ENCODE measurements around the gene CPO.
"Not testable (repeated sequence)": the region's sequence is repeated elsewhere in the genome, so short reads cannot be mapped to it uniquely, and the experiment has no call there.

CPO gene, protein sequence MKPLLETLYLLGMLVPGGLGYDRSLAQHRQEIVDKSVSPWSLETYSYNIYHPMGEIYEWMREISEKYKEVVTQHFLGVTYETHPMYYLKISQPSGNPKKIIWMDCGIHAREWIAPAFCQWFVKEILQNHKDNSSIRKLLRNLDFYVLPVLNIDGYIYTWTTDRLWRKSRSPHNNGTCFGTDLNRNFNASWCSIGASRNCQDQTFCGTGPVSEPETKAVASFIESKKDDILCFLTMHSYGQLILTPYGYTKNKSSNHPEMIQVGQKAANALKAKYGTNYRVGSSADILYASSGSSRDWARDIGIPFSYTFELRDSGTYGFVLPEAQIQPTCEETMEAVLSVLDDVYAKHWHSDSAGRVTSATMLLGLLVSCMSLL

GRCh38 chr2:206939340-206939739 lies at the start of gene CPO:
TSS of gene CPO (plus strand) at chr2:206939518. CDS start at chr2:206939600, 82 bp downstream.
- DNase-seq (ENCODE audit: low spot score): no peak

DNA sequence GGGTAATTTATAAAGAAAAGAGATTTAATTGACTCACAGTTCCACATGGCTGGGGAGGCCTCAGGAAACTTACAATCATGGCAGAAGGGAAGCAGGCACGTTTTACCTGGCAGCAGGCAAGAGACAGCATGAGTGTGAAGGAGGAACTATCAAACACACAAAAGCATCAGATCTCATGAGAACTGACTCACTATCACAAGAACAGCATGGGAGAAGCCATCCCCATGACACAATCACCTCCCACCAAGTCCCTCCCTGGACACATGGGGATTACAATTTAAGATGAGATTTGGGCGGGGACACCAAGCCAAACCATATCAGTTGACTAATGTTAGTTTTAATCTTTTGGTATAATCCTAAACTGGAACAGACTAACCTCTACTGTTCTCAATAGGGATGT lies 49.1 kb upstream of the CPO start:
- no peak for DNase-seq (ENCODE audit: low spot score)

DNA sequence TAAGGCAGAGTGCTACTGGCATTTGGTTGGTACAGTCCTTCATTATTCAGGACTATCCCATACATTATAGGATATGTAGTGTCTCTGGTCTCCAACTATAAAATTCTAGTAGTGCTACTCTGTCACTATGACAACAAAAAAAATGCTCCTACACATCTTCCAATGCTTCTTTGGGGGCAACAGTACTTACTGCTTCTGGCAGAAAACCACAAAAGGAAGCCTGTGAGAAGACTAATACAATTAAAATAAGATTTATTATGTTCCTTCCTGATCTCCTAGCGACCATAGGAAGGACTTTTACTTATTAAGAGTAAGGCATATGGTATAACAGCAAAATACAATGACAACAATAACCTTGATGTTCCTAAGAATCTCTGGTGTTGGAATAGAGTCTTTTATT lies 48.4 kb upstream of the CPO start:
- DNase-seq (ENCODE audit: low spot score): no peak

- DNase-seq (ENCODE audit: low spot score): no peak
These were observed 24.2 kb upstream of the CPO start for GRCh38 chr2:206915121-206915520.

- DNase-seq (ENCODE audit: low spot score): no peak
These were observed 21.1 kb upstream of the CPO start for GRCh38 chr2:206918263-206918662.

- no peak for DNase-seq (ENCODE audit: low spot score)
These were observed 19.0 kb upstream of the CPO start for GRCh38 chr2:206920310-206920709.

DNA sequence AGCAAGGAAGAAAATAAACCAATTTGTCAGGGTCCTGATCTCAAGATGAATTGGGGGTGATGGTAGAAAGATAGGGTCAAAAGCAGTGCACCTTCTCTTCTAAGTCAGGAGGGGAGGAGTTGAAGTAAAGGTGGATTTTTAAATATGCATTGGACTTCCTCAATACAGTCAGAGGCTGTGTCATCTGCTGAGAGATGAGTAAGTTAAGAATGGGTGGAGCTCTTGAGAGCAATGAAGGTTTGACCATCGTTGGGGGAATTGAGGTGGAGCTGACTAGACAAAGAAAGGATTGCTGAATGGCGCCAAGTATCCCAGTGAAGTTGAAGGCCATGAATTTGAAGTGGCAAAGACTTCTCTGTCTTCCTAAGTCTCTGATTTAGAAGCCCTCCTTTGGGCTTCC lies 18.4 kb upstream of the CPO start:
- DNase-seq (ENCODE audit: low spot score): no peak

DNA sequence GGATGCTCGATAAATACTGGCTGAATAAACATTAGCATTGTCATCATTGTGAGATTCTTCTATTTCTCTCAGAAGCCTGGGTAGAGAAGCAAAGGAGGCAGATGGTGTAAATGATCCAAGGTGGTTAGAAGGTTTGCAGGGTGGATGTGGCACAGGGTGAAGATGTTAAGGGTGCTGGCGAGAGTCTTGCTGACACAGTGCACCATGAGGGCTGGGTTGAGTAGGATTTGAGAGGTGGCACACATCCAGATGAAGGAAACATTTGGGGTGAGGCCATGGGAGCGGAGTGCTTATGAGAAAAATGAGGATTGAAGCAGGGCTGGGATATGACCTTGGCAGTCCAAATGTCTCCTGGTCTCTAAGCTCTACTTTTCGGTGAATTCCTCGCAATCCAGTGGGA lies 17.8 kb upstream of the CPO start:
- DNase-seq (ENCODE audit: low spot score): no peak

- no peak for DNase-seq (ENCODE audit: low spot score)
These were observed 3.1 kb upstream of the CPO start for GRCh38 chr2:206935991-206936842.

DNA sequence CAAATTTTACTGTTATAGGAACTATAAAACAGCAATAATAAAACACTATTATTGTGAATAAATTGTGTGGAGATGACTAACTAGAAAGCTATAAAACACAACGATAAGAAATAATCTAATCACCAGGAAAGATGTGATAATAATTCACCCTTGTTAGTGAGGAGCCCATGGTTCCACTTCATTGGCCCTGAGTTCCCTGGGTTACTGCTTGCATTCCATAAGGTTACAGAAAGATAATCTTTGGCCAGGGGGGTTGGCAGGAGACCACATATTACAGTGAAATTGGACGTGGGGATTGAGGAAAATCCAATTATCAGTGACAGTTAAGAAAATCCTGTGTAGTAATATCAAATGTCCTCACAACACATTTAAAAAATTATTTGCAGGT lies 2.5 kb upstream of the CPO start:
- no peak for DNase-seq (ENCODE audit: low spot score)

DNA sequence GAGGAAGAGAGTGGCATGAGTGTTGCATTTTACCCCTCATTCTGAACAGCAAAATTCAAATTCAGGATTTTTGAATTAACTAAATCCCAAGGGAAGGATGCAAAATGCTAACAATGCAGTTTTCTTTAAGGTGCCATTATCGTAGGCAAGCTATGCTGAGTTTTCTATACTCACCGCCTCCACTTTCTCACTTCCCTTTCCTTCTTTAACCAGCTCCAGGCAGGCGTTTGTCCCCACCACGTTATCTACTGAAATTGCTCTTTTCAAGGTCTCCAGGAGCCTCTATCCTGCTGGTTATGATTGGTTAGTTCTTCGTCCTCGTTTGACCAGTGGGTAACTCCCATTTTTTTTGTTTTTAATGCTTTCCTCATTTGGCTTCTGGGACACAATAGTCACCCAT lies 1.8 kb upstream of the CPO start:
- DNase-seq (ENCODE audit: low spot score): no peak

- DNase-seq (ENCODE audit: low spot score): no peak
These were observed 1.2 kb downstream of the CPO start for GRCh38 chr2:206940546-206940945.

DNA sequence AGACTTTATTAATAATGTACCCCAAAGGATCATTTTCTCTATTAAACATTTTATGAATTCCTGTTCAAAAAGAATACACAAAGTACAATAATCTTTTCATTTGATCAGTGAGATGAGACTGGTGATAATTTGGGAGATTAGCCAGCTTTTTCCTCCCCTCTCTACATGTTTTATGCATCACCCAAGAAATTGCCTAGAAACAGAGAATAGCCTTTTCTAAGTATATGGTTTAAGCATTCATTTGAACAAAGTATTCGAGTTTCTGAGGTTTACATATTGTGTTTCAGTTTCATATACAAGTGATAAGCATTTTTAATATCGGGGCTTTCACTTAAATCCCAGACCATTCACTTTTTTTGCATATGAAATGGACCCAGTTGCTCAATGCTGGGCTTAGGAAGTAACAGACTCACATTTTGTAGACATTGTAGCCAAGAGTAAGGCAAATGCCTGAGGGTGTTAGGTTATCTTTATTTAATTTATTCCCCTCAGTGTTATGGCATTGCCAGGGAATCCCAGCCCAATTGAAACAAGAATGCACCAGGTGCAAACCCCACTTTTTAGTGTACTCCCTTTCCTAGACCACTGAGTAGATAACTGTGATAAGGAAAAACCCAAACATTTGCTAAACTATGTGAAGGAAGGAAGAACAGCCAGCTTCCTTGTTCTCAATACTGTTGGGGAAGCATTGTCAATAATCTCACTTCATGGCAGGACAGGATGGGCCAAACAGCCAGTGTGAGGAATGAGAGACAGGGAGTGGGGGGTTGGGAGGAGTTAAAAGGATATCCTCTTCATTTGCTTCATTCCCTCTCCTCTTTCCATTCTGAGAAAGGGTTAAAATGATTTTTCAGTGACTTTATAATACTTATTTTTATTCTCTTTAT lies 3.5 kb downstream of the CPO start:
- no peak for DNase-seq (ENCODE audit: low spot score)

- DNase-seq (ENCODE audit: low spot score): not testable (repeated sequence)
These were observed 14.1 kb downstream of the CPO start for GRCh38 chr2:206953404-206953803.

DNA sequence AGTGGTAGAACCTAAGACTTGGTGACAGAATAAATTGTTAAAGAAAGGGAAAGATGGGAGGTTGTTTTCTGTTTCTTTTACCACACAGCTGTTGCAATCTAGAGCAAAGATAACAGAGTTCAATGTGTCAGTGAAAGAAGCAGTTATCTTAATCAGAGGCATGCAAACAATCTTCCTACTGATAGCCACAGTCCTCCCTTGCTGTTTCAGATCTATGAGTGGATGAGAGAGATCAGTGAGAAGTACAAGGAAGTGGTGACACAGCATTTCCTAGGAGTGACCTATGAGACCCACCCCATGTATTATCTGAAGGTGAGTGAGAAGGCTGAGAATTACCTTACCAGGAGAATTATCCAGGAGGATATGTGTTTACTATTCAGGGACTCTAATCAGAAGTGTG lies 15.9 kb downstream of the CPO start:
- DNase-seq (ENCODE audit: low spot score): no peak

GRCh38 chr2:206958261-206958660 lies 18.9 kb downstream of the CPO start:
- DNase-seq (ENCODE audit: low spot score): no peak

GRCh38 chr2:206962966-206963365 lies 23.6 kb downstream of the CPO start:
- no peak for DNase-seq (ENCODE audit: low spot score)

GRCh38 chr2:206968134-206969086 lies 29.1 kb downstream of the CPO start:
- no peak for DNase-seq (ENCODE audit: low spot score)

GRCh38 chr2:206969192-206969591 lies 29.9 kb downstream of the CPO start:
- no peak for DNase-seq (ENCODE audit: low spot score)

- DNase-seq (ENCODE audit: low spot score): no peak
These were observed 31.5 kb downstream of the CPO start for GRCh38 chr2:206970589-206971360.
